OCI-M1 (cell line): ENCODE measurements around the gene POLR3E.
A peak's percentile ranks its signal among the peaks of the same experiment; 100 is the strongest.
"Not testable (repeated sequence)": the region's sequence is repeated elsewhere in the genome, so short reads cannot be mapped to it uniquely, and the experiment has no call there.

Source experiments
- DNase-seq: peaks from one replicate; lab custom pipeline; 2025; lab: John Stamatoyannopoulos, UW

Gene POLR3E

GRCh38 chr16:22366371-22366770 is 69.2 kb downstream of the POLR3E start:
- no peak for DNase-seq

- DNase-seq: no peak
Measured at GRCh38 chr16:22366889-22367288, 69.7 kb downstream of the POLR3E start.

- not testable (repeated sequence) for DNase-seq
Measured at GRCh38 chr16:22368200-22368826, 71.1 kb downstream of the POLR3E start.

GRCh38 chr16:22369221-22369811 is 72.1 kb downstream of the POLR3E start:
- peak; percentile 55 for DNase-seq

- DNase-seq: no peak
Measured at GRCh38 chr16:22370038-22370820, 73.0 kb downstream of the POLR3E start.

- DNase-seq: peak; percentile 10
Measured at GRCh38 chr16:22372882-22373661, 75.9 kb downstream of the POLR3E start.

- peak; percentile 38 for DNase-seq
Measured at GRCh38 chr16:22373662-22374310, 76.6 kb downstream of the POLR3E start.

GRCh38 chr16:22374311-22375116 is 77.3 kb downstream of the POLR3E start, which contains the start of gene CDR2:
TSS of gene CDR2 (minus strand) at chr16:22374619. CDS start at chr16:22374309, 310 bp downstream.
- peak; percentile 98 for DNase-seq

GRCh38 chr16:22375117-22375962 is 78.1 kb downstream of the POLR3E start:
- no peak for DNase-seq

- no peak for DNase-seq
Measured at GRCh38 chr16:22375963-22376640, 78.9 kb downstream of the POLR3E start.

- DNase-seq: no peak
Measured at GRCh38 chr16:22379656-22380055, 82.4 kb downstream of the POLR3E start.

- no peak for DNase-seq
Measured at GRCh38 chr16:22380529-22380928, 83.3 kb downstream of the POLR3E start.

- no peak for DNase-seq
Measured at GRCh38 chr16:22381392-22381791, 84.2 kb downstream of the POLR3E start.

- no peak for DNase-seq
Measured at GRCh38 chr16:22383827-22384226, 86.6 kb downstream of the POLR3E start.
